Activated B cell treated with CpG ODN at 0.5 μM for 24 hours (primary cell): ENCODE results near the gene HINT3. TPM values are rescaled to one million over a fixed set of nuclear protein-coding genes. Genes with fewer than 3 reads are reported as not detected.
A peak's percentile ranks its signal among the peaks of the same experiment; 100 is the strongest.

Source experiments
- ATAC-seq: fragments of 200-7000 bp; cut with Tn5 transposase; one replicate; pipeline ENCODE4 v1.10.0; 2021; ENCODE audit warnings: low read depth, mild to moderate bottlenecking, moderate library complexity
- CTCF ChIA-PET: fragments of 350-600 bp; sonication (Branson Sonifier 250); formaldehyde crosslinking; loops from one replicate; lab custom pipeline; 2021; ENCODE audit warnings: antibody characterized with exemption; lab: Charles Lee
- POLR2A ChIA-PET: fragments of 350-600 bp; sonication (Branson Sonifier 250); formaldehyde crosslinking; loops from one replicate; lab custom pipeline; 2021; ENCODE audit warnings: antibody characterized with exemption; lab: Charles Lee
- DNase-seq: peaks from one replicate; pipeline ENCODE4 v3.0.0; 2022
- H3K27ac Mint-ChIP-seq: one replicate; pipeline ENCODE4 v1.8.0; 2020; ENCODE audit warnings: mixed read lengths
- H3K27me3 Mint-ChIP-seq: one replicate; pipeline ENCODE4 v1.8.0; 2021; ENCODE audit warnings: mixed read lengths
- H3K36me3 Mint-ChIP-seq: one replicate; pipeline ENCODE4 v1.8.0; 2021; ENCODE audit warnings: low read depth, mixed read lengths
- H3K4me1 Mint-ChIP-seq: one replicate; pipeline ENCODE4 v1.8.0; 2021; ENCODE audit warnings: mixed read lengths
- H3K4me3 Mint-ChIP-seq: one replicate; pipeline ENCODE4 v1.8.0; 2020; ENCODE audit warnings: mild to moderate bottlenecking, mixed read lengths
- H3K9me3 Mint-ChIP-seq: one replicate; pipeline ENCODE4 v1.8.0; 2020; ENCODE audit warnings: mixed read lengths
- CTCF ChIP-seq: fragments of 200-600 bp; IDR thresholded peaks from one replicate; pipeline ENCODE4 v1.8.0; 2022; ENCODE audit warnings: antibody characterized with exemption, mild to moderate bottlenecking
- intact Hi-C: fragments of 100-400 bp; cut with micrococcal nuclease; formaldehyde crosslinking; loops from one replicate; pipeline ENCODE4 v1.15.1; 2024
- total RNA-seq: library from RNA; stranded (reverse); gene quantifications from 2 replicates; pipeline ENCODE4 v1.2.3, GENCODE V29; 2022

HINT3 gene
- total RNA-seq, 1 donor from 2014 or later: 11.1 TPM

GRCh38 chr6:125918230-125918629 lies 38.3 kb upstream of the HINT3 start:
- intact Hi-C loops: loop anchor here (2.0 kb wide), 1 partner anchor 571 kb away; no protein-coding TSS in a partner anchor

GRCh38 chr6:125918681-125919566 lies 37.6 kb upstream of the HINT3 start:
- Mint-ChIP-seq H3K36me3 (peaks cover 45% of the 10 kb centered on the region), H3K9me3 (no peaks in the 10 kb centered on the region), H3K4me1 (peaks cover 28% of the 10 kb centered on the region), H3K27me3 (no peaks in the 10 kb centered on the region), H3K27ac (peak overlapping the region; percentile 90), H3K4me3 (peak overlapping the region; percentile 80)
- intact Hi-C loops: loop anchor here (1.0 to 2.0 kb wide), 5 partner anchors 37 to 572 kb away; partner anchors contain the start of genes HINT3 and NCOA7
- no peak for TF ChIP-seq CTCF
- peak; percentile 90 for ATAC-seq
- POLR2A ChIA-PET: interaction anchor here (0.6 to 2.3 kb wide), 7 partner anchors 38 to 778 kb away, joined by 3 to 23 read pairs (median 5); partner anchors contain the start of genes HINT3 and NCOA7
- DNase-seq: no peak
- CTCF ChIA-PET: interaction anchor here (0.7 to 4.3 kb wide), 6 partner anchors 13 to 138 kb away, joined by 3 to 27 read pairs (median 4); partner anchors contain the start of genes HINT3 and NCOA7

More at GRCh38 chr6:125918230-125918629, 38.3 kb upstream of the HINT3 start:
- ChIA-PET POLR2A (interaction anchor here (0.7 to 2.3 kb wide), 3 partner anchors 38 to 778 kb away, joined by 5 to 23 read pairs (median 12); partner anchors contain the start of genes HINT3 and NCOA7), CTCF (interaction anchor here (1.6 to 4.3 kb wide), 2 partner anchors 12 to 39 kb away, joined by 5 to 27 read pairs; partner anchors contain the start of gene HINT3)
- Mint-ChIP-seq H3K27ac (peak overlapping the region; percentile 90), H3K9me3 (no peaks in the 10 kb centered on the region), H3K36me3 (peaks cover 41% of the 10 kb centered on the region), H3K4me1 (peaks cover 28% of the 10 kb centered on the region), H3K27me3 (no peaks in the 10 kb centered on the region), H3K4me3 (no peak overlapping the region)
- DNase-seq: no peak
- ATAC-seq: no peak
- TF ChIP-seq CTCF: no peak

- no peak for DNase-seq
- ChIA-PET POLR2A (interaction anchor here (0.6 to 2.3 kb wide), 5 partner anchors 37 to 138 kb away, joined by 3 to 23 read pairs (median 8); partner anchors contain the start of genes HINT3, NCOA7 and TRMT11), CTCF (interaction anchor here (1.0 to 4.3 kb wide), 4 partner anchors 13 to 138 kb away, joined by 3 to 27 read pairs (median 6); partner anchors contain the start of gene HINT3)
- Mint-ChIP-seq H3K36me3 (peaks cover 50% of the 10 kb centered on the region), H3K27ac (peak overlapping the region; percentile 90), H3K4me3 (peak overlapping the region; percentile 80), H3K27me3 (no peaks in the 10 kb centered on the region), H3K9me3 (no peaks in the 10 kb centered on the region), H3K4me1 (peaks cover 28% of the 10 kb centered on the region)
- ATAC-seq: no peak
- intact Hi-C loops: loop anchor here (1.0 to 2.0 kb wide), 5 partner anchors 37 to 573 kb away; partner anchors contain the start of genes HINT3 and NCOA7
- no peak for TF ChIP-seq CTCF
Measured at GRCh38 chr6:125919618-125920017, 37.0 kb upstream of the HINT3 start.

GRCh38 chr6:125922322-125922860 lies 34.2 kb upstream of the HINT3 start:
- Mint-ChIP-seq H3K27ac (no peak overlapping the region), H3K9me3 (no peaks in the 10 kb centered on the region), H3K27me3 (no peaks in the 10 kb centered on the region), H3K4me3 (no peak overlapping the region), H3K36me3 (peaks cover 49% of the 10 kb centered on the region), H3K4me1 (peaks cover 28% of the 10 kb centered on the region)
- no peak for TF ChIP-seq CTCF
- DNase-seq (no peak), ATAC-seq (no peak)
- intact Hi-C loops: no loop called here
- CTCF ChIA-PET: interaction anchor here (1.2 kb wide), 1 partner anchor 34 kb away, joined by 3 read pairs; the partner anchor contains the start of gene HINT3
- POLR2A ChIA-PET: no interaction called here
